GM21390 (cell line): ENCODE measurements around the gene SLC43A2.
"Not testable (repeated sequence)": the region's sequence is repeated elsewhere in the genome, so short reads cannot be mapped to it uniquely, and the experiment has no call there.

Experiments used
- ATAC-seq: cut with Tn5 transposase; IDR thresholded peaks from one replicate; pipeline ENCODE4 v1.9.1; 2021; ENCODE audit not compliant: unreplicated experiment

The SLC43A2 gene

DNA sequence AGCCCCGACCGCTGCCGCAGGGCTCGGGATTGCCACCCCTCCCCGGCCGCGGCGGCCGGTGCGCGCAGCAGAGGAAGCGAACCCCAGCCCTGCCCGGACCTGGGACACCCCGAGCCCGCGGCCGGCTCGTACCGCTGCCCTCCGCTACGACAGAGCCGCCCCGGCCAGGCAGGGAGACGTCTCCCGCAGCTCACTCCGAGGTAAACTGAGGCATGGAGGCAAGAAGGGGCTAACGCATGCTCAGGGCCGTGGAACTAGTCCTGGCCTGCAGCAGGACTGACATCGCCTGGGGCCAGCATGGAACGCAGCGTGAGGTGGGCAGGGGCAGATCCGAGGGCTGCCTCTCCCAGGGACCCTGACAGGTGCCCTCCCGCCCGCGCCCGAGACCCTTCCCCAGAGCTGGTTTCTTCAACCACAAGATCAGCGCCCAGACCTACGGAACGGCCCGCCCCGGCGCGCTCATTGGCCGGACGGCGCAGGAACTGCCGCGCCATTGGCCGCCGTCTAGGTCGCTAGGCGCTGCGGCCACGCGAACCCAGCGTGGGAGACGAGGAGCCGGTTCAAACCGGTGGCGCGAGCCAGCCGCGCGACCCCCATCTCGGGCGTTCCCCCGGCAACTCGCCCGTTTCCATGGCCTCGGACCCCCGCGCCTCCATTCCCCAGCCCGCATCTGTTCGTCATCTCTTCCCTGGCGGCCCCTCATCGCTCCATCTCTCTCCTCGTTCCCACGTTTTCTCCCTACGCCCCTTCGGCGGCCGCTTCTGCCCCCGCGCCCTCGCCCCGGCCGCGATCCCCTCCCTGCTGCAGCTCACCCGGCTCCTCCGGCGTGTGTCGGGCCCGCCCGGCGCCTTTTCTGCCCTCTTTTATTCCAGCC is at the start of gene SLC43A2:
SLC43A2 (minus strand) TSS at position 853 of the 874 bp plus-strand sequence. CDS start 960 bp downstream, outside the sequence.
- peak; percentile 43 for ATAC-seq

DNA sequence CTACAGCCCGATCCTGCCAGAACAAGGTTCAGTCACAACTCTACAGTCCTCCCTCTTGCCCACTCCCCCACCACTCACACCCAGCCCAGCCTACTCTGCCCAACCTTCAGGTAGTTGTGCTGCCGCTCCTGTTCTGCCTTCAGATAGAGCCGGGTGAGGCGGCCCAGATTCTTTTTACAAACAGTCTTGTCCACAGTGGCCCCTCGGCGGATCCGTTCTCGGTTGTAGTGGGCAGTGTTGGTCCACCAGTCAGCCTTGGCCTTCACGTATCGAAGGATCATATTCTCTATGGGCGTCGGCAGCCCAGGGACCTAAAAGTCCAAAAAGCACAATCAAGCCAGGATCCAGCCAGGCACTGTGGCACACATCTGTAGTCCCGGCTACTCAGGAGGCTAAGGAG is 47.8 kb upstream of the SLC43A2 start:
- ATAC-seq: no peak

DNA sequence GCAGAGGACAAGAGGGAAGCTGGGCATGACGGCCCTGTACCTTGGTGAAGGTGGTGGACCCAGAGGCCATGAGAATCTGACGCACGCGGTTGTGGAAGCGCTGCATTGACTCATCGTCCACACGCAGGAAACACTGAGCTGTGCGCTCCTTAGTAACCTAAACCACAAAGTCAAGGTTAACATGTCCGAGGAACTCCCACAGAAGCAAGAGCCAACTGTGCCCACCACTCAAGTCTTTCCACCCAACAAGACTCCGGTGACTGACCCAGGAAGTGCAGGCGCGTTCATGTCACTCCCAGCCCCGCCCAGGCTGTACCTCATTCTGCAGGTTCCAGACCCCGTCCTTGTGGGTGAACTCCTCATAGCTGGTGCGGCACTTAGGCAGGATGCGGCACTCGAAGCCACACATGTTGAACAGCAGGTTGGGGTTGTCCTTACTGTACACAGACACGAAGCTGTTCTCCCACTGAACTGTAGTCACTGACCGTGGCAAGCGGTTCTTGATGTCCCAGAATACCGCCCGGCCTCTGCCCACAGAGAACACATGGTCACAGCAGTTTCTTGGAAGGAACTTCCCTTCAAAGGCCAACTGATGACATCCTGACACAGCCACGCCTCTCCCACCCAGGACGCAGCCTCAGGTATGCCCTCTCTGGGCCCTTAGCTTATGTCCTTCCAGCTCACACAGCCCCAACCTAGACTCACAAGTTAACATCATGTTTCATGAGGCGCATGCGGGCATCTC is 44.6 kb upstream of the SLC43A2 start:
- no peak for ATAC-seq

DNA sequence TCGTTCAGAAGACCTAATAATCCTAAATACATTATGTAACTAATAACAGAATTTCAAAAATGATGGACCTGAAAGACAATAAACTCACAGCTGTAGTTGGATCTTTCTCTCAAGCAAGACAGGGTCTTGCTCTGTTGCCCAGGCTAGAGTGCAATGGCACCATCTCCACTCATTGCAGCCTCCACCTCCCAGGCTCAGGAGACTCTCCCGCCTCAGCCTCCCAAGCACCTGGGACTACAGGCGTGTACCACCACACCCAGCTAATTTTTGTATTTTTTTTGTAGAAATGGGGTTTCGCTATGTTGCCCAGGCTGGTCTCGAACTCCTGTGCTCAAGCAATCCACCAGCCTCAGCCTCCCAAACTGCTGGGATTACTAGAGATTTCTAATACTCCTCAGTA is 35.3 kb upstream of the SLC43A2 start:
- ATAC-seq: not testable (repeated sequence)

DNA sequence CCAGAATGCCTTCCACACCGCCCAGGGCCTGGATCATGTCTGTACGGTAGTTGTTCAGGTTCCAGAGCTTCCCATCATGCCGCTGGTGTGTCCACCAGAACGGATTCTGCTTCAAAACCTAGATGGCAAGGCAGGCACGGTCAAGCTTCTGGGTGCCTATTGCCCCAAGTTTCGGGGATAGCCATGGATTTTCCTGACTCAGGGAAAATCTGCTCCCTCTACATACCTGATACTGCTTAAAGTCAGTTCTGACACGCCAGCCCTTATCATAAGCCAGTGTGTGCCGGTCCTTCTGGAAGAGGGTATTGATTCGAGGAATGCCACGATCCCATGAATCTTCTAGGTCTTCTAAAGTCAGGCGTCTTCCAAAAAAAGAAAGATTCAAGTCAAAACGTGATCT is 32.4 kb upstream of the SLC43A2 start:
- ATAC-seq: no peak

DNA sequence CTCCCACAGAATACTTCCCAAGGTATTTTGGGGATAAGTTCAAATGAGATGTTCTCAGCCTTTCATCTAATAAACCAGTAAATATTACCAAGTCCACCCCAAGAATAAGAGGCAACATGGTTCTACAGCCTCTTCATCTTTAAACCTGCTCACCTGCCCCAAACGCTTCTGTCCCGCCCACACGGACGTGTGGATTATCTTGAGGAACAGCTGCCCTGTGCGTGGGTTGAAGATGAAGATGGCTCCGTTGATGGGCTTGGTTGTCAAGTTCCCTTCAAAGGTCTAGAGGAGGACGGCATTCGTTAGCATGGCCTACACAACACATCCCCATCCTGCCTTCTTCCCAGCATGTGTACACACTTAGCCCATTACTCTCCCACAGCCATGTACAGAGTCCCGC is 29.5 kb upstream of the SLC43A2 start:
- ATAC-seq: no peak

DNA sequence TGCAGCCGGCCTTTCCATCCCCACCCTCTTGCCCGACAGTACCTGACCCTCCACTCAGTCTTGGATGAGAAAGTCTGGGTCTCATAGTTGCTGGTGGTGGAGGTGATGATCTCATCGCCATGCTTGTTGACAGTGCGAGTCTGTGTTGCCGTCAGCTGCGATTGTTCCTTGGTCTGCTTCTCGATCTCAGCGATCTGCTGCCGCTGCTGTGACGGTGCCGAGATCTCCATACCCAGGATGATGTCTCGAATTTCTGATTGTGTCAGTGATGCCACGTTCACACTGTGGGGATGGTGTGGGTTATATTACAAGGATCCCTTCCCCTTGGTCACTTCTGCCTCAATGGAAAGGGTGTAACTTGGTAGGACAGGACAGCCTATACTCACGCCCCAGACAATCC is 25.1 kb upstream of the SLC43A2 start:
- ATAC-seq: no peak

DNA sequence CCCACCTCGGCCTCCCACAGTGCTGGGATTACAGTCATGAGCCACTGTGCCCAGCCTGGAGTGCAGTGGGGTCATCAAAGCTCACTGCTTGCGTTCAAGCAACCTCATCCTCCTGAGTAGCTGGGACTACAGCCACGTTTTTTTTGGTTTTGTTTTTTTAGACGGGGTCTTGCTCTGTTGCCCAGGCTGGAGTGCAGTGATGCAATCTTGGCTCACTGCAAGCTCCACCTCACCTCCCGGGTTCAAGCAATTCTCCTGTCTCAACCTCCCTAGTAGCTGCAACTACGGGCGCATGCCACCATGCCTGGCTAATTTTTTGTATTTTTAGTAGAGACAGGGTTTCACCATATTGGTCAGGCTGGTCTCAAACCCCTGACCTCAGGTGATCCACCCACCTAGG is 24.2 kb upstream of the SLC43A2 start:
- not testable (repeated sequence) for ATAC-seq

DNA sequence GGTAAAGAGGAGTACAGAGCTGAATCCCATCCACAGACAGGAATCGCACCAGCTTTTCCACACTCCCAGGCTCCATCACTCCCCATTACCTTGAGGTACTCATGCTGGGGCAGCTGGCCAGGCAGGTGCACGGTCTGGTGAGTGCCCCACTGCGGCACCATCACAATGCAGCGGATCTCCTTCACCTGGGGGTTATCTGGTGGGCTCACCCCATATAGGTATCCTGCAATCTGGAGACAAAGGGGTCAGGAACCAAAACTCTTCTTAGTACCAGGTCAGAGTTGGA is 22.9 kb upstream of the SLC43A2 start:
- no peak for ATAC-seq

DNA sequence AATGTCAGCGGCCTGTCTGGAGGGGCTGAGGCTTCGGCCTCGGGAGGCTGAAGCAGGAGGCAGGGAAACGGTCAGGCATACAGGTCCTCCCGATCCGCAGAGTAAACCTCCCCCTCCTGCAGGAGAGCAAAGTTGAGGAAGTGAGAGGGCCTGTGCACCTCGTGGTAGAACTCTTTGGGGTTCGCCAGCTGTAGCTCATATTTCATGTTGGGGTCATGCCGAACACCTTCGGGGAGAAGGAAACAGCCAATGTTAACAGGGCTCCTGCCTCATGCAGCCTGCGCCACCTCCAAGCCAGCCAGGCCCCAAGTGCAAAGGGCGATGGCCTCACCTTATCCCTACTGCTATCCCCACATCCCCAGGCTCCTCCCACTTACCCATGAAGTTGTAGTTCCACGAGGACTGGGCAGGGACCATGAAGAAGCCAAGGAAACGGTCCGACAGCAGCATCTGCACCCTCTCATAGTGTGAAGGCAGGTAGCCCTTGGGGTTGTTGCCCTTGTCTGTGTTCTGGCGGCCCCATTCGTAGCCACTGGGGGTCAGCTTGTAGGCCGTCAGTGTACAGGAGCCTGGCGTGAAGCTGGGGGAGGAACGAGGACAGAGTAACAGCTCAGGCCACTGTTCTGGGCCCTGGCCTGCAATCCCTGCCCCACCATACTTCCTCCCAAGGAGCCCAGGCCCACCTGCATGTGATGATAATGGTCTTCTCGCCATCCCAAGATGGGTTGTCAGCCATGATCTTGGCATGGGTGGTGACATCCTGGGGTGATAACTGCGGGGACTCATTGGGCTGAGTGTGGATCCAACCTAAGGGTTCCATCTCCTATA is 22.3 kb upstream of the SLC43A2 start:
- no peak for ATAC-seq

DNA sequence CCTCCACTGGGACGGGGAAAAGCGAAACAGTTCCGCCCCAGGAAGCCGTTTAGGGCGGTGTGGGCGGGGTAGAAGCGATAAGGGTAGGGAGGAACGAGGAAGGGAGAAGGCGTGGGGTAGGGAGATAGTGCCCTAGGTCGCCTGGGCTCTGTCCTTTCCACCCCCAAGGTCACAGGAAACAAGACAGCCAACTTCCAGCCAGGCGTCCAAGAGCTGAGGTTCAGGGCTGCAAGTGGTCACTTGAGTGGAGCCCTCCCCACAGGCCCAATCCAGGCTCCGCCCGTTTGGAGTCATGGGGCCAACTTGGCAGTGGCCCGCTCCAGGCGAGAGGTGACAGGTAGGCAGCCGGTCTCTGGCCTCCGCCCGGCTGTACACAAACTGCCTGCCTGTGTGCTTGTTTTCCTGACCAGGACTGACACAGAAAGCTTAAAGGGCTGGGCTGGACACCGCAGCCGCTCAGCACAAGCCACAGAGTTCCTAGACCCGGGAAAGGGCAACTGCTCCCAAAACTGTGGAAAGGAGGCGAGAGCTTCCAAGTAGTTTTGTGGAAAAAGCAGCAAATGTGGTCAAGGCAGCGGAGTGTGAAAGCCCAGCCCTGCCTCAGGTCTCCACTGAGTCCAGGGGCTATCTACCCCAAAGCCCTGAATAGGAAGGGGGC is 21.3 kb upstream of the SLC43A2 start, which contains the start of gene RILP:
RILP (minus strand) TSS at position 23 of the 658 bp plus-strand sequence. CDS start 62 bp downstream, outside the sequence.
- ATAC-seq: no peak

DNA sequence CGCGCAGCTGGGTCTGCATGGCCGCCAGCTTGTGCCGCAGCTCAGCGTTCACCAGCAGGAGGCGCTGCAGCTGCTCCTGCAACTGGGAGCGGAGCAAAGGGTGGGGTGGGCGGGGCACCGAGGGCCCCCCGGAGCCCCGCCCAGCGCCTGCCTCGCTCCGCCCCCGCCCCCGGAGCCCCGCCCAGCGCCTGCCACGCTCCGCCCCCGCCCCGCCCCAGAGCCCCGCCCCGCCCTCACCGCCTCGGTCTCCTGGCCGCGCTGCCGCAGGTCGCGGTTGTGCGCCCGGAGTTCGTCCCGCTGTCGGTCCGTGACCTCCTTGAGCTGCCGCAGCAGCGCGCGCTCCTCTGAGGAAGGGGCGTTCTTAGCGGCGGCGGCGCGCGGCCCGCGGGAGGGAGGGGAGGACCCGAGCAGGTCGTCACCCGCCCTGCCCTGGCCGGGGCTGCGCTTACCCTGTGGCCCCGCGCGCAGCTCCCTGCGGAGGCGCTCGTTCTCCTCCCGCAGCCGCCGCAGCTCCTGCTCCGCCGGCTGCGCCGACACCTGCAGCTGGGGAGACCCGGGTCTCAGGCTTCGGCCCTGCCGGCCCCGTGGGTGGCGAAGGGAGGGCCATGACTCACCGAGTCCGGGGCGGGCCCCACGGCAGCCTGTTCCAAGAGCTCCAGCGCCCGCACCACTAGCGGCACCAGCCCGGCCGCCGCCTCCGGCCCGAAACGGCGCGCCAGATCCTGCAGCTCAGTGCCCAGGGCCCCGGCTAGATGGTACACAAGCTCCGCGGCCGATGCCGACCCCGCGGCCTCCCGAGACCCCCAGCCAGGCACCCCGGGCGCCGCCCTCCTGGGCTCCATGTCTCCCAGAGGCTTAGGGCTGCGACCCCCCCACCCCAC is 20.6 kb upstream of the SLC43A2 start:
- peak; percentile 42 for ATAC-seq

DNA sequence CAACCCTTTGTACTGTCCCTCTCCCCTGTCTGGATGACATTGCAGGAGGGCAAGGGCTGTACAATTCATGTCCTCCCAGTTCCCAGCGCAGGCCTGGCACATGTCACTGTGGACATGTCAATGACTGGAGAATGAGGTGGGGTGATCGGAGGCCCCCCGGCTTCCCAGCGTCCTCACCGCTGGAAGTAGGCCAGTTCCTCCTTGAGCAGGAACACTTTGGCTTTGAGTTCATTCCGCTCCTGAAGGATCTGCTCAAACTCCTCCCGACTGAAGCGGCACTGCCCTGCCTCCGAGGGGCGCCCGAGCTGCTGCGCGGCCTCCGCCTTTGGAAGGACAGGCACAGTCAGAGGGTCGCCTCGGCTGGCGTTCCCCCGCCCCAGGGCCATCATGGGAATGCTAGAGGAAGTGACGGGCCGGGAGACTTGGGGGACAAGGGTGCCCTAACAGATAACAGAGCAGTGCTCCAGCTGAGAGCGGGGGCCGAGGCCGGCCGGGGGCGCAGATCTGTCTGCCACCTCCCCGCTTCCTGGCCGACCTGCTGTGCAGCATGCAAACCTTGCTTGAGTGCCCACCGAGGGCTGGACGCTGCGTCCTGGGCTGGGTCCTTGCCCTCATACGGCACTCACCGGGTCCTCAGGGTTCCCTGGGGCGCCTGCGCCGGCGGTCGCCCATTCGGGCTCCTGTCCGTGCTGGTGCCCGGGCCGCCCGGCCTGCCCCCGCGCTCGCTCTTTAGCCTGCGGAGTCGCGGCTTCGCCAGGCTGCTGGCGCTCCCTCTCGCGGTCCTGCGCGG is 19.7 kb upstream of the SLC43A2 start:
- peak; percentile 59 for ATAC-seq

DNA sequence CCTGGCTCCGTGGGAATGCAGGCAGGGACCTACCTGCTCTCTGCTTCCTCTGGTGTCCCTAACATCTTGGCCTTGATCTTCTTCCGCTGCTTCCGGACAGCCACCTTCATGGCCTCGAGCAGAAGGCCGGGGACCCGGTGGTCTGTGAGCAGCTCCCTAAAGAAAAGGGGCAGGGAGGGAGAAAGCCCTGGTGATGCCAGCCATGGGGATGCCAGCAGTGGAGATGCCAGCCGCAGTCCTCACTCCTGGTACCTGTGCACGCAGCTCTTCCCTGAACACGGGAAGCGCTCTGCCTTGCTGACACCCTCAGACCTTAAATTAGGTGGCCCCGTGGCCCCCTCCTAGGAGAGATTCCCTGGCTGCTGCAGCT is 19.2 kb upstream of the SLC43A2 start:
- ATAC-seq: no peak

DNA sequence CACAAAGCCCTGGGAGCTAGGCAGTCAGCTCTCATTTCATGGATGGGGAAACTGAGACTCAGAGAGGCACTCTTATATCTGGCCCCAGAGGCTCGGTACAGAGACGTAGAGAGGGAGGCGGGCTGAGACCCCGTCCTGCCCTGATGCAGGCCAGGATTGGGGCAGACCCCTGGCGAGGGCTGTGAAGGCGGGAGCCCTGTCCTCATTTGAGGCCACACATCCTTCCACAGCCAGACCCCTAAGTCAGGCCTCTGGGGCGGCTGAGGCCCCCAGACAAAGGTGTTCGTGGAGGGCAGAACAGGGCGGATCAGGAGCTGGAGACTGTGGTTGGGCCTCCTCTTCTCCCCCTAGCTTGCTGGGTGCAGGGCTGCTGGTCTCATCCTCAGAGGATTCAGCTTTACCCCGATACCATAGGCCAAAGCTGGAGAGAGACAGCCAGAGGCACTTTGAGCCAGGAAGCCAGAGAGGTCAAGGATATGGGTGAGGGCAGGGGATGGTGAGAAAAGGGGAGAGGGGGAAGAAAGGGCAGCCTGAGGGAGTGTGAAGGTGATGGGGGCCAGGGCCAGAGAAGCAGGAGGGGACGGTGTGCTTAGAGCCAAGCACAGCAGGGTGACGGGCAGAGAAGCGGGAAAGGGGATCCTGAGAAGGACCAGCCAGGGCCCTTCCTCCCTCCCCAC is 17.7 kb upstream of the SLC43A2 start:
- no peak for ATAC-seq

DNA sequence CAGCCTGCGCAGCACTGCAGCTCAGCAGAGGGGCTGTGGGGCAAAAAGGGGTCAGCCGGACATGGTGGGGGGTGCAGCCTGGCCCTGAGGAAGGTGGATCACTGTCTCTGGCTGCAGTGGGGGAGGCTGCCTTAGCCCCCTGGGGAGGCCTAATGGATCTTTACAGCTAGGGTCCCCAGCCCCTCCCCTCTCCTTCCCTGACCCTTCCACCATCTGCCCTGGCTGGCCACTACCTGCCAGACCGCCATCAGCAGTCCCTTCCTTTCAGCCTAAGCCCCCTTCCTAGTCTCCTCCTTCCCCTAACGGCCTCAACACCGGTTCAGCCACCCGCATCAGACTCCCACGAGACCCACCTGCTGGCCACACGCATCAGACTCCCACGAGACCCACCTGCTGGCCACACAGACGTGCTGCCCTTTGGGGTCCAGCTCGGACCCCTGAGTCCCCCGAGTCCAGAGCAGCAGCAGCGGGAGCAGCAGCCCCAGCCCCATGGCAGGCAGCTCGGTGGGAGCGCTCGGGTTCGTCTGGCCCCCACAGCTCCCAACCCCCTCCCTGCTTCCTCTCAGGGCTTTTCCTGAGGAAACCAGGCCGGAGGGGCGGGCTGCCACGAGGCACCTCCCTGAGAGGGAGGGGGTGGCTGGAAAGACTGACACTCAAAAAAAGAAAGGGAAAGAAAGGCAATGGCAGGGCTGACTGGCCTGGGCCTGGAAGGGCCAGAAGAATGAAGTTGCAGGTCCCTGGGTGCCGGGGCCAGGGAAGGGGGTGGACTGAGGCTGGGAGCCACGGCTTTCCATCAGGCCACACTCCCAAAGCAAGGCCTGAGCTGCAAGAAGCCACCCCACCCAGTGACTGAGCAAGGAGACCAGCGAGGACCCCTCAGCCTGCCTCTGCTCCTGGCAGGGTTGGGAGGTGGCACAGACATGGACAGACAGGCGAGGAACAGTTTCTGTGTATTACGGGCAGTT is 16.9 kb upstream of the SLC43A2 start, which contains the start of gene SCARF1:
SCARF1 (minus strand) TSS at position 526 of the 965 bp plus-strand sequence; CDS start at position 491, 35 bp downstream.
- no peak for ATAC-seq

DNA sequence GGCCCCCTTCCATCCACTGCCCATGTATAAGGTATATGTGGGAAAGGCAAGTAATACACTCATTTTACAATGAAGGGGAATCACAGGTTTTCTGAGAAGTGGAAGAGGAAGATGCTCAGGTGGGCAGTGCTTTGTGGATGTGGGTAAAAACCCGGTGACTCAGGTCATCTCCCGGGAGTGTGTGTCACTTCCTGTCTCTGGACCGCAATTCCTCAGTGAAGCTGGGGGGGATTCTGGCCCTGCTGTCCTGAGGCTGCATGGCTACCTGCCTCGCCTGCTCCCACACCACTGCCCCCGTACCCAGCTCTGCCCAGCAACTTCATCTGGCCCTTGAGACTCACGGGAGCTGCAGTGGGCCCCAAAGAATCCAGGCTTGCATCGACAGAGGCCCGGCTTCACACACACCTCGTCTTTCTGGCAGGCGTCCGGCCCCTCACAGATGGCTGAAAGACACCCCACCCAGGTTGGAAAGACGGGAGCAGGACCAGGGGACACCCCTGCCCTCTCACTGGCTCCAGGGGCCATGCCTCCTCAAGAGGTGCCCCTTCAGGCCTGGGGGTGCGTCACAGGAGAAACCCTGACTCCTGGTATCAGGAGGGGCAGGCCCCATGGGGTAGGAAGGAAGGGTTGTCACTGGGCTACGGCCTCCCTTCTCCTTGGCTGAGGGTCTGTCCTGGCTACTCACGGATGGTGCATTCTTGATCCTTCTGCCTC is 16.0 kb upstream of the SLC43A2 start:
- no peak for ATAC-seq
